ENCODE results near the gene PLCXD3. TPM values are rescaled to one million over a fixed set of nuclear protein-coding genes. Genes with fewer than 3 reads are reported as not detected.

PLCXD3 gene
- total and polyA plus RNA-seq, 2 of the 8 experiments (the other 6 are each of a cell fraction or from before 2014, with no cell fraction given) = 0.03 to 0.07 TPM

DNA sequence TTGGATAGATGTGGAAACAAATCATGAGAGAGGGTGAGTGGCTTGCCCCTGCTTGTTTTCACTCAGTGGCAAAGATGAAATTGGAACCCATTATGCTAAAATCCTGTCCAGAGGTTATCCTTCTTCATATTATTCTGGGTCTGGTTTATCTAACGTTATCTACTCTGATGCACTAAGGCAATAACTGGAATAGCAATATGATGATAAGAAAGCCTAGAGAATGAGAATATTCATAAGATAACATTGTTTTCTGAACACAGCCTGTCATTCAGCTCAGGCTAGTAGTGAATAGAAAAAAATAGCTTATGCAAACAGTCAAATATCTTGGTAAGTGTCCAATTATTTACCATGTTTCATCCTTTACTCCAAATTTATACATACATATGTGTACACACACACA is 165.1 kb downstream of the PLCXD3 start (continued):
- TF ChIP-seq, protein P1, sequence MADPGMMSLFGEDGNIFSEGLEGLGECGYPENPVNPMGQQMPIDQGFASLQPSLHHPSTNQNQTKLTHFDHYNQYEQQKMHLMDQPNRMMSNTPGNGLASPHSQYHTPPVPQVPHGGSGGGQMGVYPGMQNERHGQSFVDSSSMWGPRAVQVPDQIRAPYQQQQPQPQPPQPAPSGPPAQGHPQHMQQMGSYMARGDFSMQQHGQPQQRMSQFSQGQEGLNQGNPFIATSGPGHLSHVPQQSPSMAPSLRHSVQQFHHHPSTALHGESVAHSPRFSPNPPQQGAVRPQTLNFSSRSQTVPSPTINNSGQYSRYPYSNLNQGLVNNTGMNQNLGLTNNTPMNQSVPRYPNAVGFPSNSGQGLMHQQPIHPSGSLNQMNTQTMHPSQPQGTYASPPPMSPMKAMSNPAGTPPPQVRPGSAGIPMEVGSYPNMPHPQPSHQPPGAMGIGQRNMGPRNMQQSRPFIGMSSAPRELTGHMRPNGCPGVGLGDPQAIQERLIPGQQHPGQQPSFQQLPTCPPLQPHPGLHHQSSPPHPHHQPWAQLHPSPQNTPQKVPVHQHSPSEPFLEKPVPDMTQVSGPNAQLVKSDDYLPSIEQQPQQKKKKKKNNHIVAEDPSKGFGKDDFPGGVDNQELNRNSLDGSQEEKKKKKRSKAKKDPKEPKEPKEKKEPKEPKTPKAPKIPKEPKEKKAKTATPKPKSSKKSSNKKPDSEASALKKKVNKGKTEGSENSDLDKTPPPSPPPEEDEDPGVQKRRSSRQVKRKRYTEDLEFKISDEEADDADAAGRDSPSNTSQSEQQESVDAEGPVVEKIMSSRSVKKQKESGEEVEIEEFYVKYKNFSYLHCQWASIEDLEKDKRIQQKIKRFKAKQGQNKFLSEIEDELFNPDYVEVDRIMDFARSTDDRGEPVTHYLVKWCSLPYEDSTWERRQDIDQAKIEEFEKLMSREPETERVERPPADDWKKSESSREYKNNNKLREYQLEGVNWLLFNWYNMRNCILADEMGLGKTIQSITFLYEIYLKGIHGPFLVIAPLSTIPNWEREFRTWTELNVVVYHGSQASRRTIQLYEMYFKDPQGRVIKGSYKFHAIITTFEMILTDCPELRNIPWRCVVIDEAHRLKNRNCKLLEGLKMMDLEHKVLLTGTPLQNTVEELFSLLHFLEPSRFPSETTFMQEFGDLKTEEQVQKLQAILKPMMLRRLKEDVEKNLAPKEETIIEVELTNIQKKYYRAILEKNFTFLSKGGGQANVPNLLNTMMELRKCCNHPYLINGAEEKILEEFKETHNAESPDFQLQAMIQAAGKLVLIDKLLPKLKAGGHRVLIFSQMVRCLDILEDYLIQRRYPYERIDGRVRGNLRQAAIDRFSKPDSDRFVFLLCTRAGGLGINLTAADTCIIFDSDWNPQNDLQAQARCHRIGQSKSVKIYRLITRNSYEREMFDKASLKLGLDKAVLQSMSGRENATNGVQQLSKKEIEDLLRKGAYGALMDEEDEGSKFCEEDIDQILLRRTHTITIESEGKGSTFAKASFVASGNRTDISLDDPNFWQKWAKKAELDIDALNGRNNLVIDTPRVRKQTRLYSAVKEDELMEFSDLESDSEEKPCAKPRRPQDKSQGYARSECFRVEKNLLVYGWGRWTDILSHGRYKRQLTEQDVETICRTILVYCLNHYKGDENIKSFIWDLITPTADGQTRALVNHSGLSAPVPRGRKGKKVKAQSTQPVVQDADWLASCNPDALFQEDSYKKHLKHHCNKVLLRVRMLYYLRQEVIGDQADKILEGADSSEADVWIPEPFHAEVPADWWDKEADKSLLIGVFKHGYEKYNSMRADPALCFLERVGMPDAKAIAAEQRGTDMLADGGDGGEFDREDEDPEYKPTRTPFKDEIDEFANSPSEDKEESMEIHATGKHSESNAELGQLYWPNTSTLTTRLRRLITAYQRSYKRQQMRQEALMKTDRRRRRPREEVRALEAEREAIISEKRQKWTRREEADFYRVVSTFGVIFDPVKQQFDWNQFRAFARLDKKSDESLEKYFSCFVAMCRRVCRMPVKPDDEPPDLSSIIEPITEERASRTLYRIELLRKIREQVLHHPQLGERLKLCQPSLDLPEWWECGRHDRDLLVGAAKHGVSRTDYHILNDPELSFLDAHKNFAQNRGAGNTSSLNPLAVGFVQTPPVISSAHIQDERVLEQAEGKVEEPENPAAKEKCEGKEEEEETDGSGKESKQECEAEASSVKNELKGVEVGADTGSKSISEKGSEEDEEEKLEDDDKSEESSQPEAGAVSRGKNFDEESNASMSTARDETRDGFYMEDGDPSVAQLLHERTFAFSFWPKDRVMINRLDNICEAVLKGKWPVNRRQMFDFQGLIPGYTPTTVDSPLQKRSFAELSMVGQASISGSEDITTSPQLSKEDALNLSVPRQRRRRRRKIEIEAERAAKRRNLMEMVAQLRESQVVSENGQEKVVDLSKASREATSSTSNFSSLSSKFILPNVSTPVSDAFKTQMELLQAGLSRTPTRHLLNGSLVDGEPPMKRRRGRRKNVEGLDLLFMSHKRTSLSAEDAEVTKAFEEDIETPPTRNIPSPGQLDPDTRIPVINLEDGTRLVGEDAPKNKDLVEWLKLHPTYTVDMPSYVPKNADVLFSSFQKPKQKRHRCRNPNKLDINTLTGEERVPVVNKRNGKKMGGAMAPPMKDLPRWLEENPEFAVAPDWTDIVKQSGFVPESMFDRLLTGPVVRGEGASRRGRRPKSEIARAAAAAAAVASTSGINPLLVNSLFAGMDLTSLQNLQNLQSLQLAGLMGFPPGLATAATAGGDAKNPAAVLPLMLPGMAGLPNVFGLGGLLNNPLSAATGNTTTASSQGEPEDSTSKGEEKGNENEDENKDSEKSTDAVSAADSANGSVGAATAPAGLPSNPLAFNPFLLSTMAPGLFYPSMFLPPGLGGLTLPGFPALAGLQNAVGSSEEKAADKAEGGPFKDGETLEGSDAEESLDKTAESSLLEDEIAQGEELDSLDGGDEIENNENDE (IDR thresholded peaks at IDR 0.05; ENCODE audit: insufficient replicate concordance, low read length) = no peak
- no peak for TF ChIP-seq TAF7 (optimal IDR thresholded peaks at IDR 0.05; ENCODE audit: borderline replicate concordance, low read depth, low read length)
- no peak for TF ChIP-seq ZNF274 (IDR thresholded peaks at IDR 0.05; ENCODE audit: borderline replicate concordance, extremely low read depth, low read length)
- no peak for TF ChIP-seq FOSL1 (IDR thresholded peaks at IDR 0.05; ENCODE audit: insufficient read depth, low read depth, low read length)
